HG02885 (cell line): ENCODE measurements around the gene WNK2.
"Not testable (repeated sequence)": the region's sequence is repeated elsewhere in the genome, so short reads cannot be mapped to it uniquely, and the experiment has no call there.

Experiments used
- ATAC-seq: cut with Tn5 transposase; IDR thresholded peaks from one replicate; pipeline ENCODE4 v1.9.1; 2021; ENCODE audit warnings: mild to moderate bottlenecking; ENCODE audit not compliant: unreplicated experiment, poor library complexity

WNK2 gene

GRCh38 chr9:93318480-93318879, 134.5 kb downstream of the WNK2 start:
- no peak for ATAC-seq

GRCh38 chr9:93319301-93319991, 135.5 kb downstream of the WNK2 start:
- ATAC-seq = no peak

GRCh38 chr9:93319992-93320500, 136.1 kb downstream of the WNK2 start:
- no peak for ATAC-seq

GRCh38 chr9:93320591-93321219, 136.8 kb downstream of the WNK2 start:
- ATAC-seq = no peak

- no peak for ATAC-seq
Observed at GRCh38 chr9:93321220-93321610, 137.3 kb downstream of the WNK2 start.

- not testable (repeated sequence) for ATAC-seq
Observed at GRCh38 chr9:93323446-93323954, 139.6 kb downstream of the WNK2 start.

GRCh38 chr9:93324191-93324834, 140.4 kb downstream of the WNK2 start:
- ATAC-seq = no peak

- ATAC-seq = no peak
Observed at GRCh38 chr9:93325307-93326035, 141.5 kb downstream of the WNK2 start.

GRCh38 chr9:93326056-93326455, 142.1 kb downstream of the WNK2 start:
- ATAC-seq = no peak

GRCh38 chr9:93326654-93327053, 142.7 kb downstream of the WNK2 start:
- ATAC-seq = no peak

- ATAC-seq = no peak
Observed at GRCh38 chr9:93329629-93330280, 145.8 kb downstream of the WNK2 start.

- no peak for ATAC-seq
Observed at GRCh38 chr9:93332317-93332716, 148.4 kb downstream of the WNK2 start.

GRCh38 chr9:93336720-93337119, 152.8 kb downstream of the WNK2 start:
- no peak for ATAC-seq

- ATAC-seq = not testable (repeated sequence)
Observed at GRCh38 chr9:93338196-93338595, 154.3 kb downstream of the WNK2 start.

- no peak for ATAC-seq
Observed at GRCh38 chr9:93340091-93340490, 156.2 kb downstream of the WNK2 start.

- ATAC-seq = not testable (repeated sequence)
Observed at GRCh38 chr9:93341820-93342219, 157.9 kb downstream of the WNK2 start.

GRCh38 chr9:93342428-93342827, 158.5 kb downstream of the WNK2 start:
- ATAC-seq = not testable (repeated sequence)

GRCh38 chr9:93343663-93344062, 159.7 kb downstream of the WNK2 start:
- no peak for ATAC-seq

GRCh38 chr9:93345643-93346230, 161.8 kb downstream of the WNK2 start:
- ATAC-seq = no peak
